ENCODE results near the gene CDC16. TPM values are rescaled to one million over a fixed set of nuclear protein-coding genes. Genes with fewer than 3 reads are reported as not detected.
A peak's percentile ranks its signal among the peaks of the same experiment; 100 is the strongest.

Gene CDC16
- total and polyA plus RNA-seq, 9 of the 15 experiments (the other 6 are each of a cell fraction or from before 2014, with no cell fraction given) = 23.2 to 102 (median 51.6) TPM

GRCh38 chr13:114282041-114282670 is 47.5 kb downstream of the CDC16 start:
- no TSS peak for BruUV-seq (replicated peaks)
- FAIRE-seq = no peak
- H3K79me2 ChIP-seq (ENCODE audit: control insufficient read depth, insufficient read depth, low read length) = peaks cover 50% of the 10 kb centered on the region
- peak; percentile 69 for ATAC-seq
- H3K9me3 ChIP-seq (replicated peaks; ENCODE audit: control insufficient read depth, insufficient read depth, low read depth, low read length) = no peaks in the 10 kb centered on the region
- POLR2A ChIA-PET = interaction anchor here (0.7 to 1.6 kb wide), 5 partner anchors 13 to 43 kb away, joined by 3 to 6 read pairs (median 5); no protein-coding TSS in a partner anchor
- H3K4me1 ChIP-seq (replicated peaks in 1 of 2; ENCODE audit: control insufficient read depth in 2 of 2, insufficient read depth in 2 of 2, low read length in 2 of 2) = peaks cover 33 to 35% of the 10 kb centered on the region in 2 experiments
- H2AFZ ChIP-seq (ENCODE audit: low read depth, low read length) = peak overlapping the region; percentile 44
- in situ Hi-C loops (cut with MboI) (no loop called here), intact Hi-C loops (cut with micrococcal nuclease) (no loop called here)
- H3K4me3 ChIP-seq = peak overlapping the region; percentile 71
- peaks cover 56% of the 10 kb centered on the region for H3K36me3 ChIP-seq (ENCODE audit: control insufficient read depth, insufficient read depth, low read length)
- H3K9ac ChIP-seq (ENCODE audit: insufficient read depth in 1 of 2, low read depth in 2 of 2, low read length in 2 of 2) = peak overlapping the region; percentile 83 to 95
- H3K4me2 ChIP-seq (ENCODE audit: insufficient read depth, low read length) = peak overlapping the region; percentile 62
- no peaks in the 10 kb centered on the region for H3K27me3 ChIP-seq (ENCODE audit: control insufficient read depth in 2 of 2, insufficient read depth in 2 of 2, low read length in 2 of 2)
- peak; percentile 56 to 62 (median 61) for DNase-seq (ENCODE audit: extremely low read depth in 1 of 4, low spot score in 3 of 4)
- peak overlapping the region; percentile 58 for H3K27ac ChIP-seq (ENCODE audit: extremely low read depth, low read depth, low read length)
- WGBS (ENCODE audit: insufficient coverage, low coverage, missing lambda C conversion rate) = 0% methylated on average over 40 of the region's 50 CpGs
- H3K9me1 ChIP-seq (ENCODE audit: control insufficient read depth, insufficient read depth, low read length) = no peaks in the 10 kb centered on the region
- CTCF ChIA-PET (ENCODE audit: low intra/inter-chr PET ratio) = no interaction called here
- no peaks in the 10 kb centered on the region; the same call in 1 of the 2 replicates for H4K20me1 ChIP-seq (replicated peaks; ENCODE audit: control insufficient read depth, insufficient read depth, low read length)
- no peak for TF ChIP-seq DEAF1 (CRISPR knock-in tag; IDR thresholded peaks at IDR 0.05)
- peak; percentile 53 to 76; a peak in 3 of 4 replicates for TF ChIP-seq MNT (conservative IDR thresholded peaks at IDR 0.05)
- peak; percentile 36; the same call in 1 of the 2 replicates for TF ChIP-seq SPI1 (IDR thresholded peaks at IDR 0.05; ENCODE audit: borderline replicate concordance, low read depth, low read length)
- TF ChIP-seq TRIM25 (IDR thresholded peaks at IDR 0.05; ENCODE audit: borderline replicate concordance) = no peak
- TF ChIP-seq ETV5 (CRISPR knock-in tag; IDR thresholded peaks at IDR 0.05; ENCODE audit: low read depth) = peak; percentile 46; the same call in 1 of the 2 replicates
- TF ChIP-seq SAP30 (IDR thresholded peaks at IDR 0.05; ENCODE audit: borderline replicate concordance, insufficient read depth, low read depth, low read length, poor library complexity, severe bottlenecking) = peak; percentile 51
- peak; percentile 44; the same call in 1 of the 2 replicates for TF ChIP-seq EP400 (IDR thresholded peaks at IDR 0.05)
- peak in 1 of 2 experiments; percentile 54 for TF ChIP-seq NCOA2 (IDR thresholded peaks at IDR 0.05; ENCODE audit: partially characterized antibody in 2 of 2)
- TF ChIP-seq ZFX (CRISPR knock-in tag; IDR thresholded peaks at IDR 0.05) = peak; percentile 57
- TF ChIP-seq ZNF217 (CRISPR knock-in tag; IDR thresholded peaks at IDR 0.05) = no peak
- TF ChIP-seq ID3 (CRISPR knock-in tag; IDR thresholded peaks at IDR 0.05) = no peak
- peak; percentile 46; the same call in 1 of the 2 replicates for TF ChIP-seq ID3 (tag; IDR thresholded peaks at IDR 0.05)
- TF ChIP-seq MBD2 (IDR thresholded peaks at IDR 0.05; ENCODE audit: borderline replicate concordance, low read depth) = 0 out of 2 replicates have a peak, but pooled peaks have one; percentile 15
- TF ChIP-seq PML (IDR thresholded peaks at IDR 0.05; ENCODE audit: low read length) = 0 out of 2 replicates have a peak, but pooled peaks have one; percentile 24
- TF ChIP-seq RBFOX2 (IDR thresholded peaks at IDR 0.05; ENCODE audit: low read depth, low read length) = 0 out of 2 replicates have a peak, but pooled peaks have one; percentile 12
